H9 (cell line): Measurements from ENCODE around the gene GPHN. TPM values are rescaled to one million over a fixed set of nuclear protein-coding genes. Genes with fewer than 3 reads are reported as not detected.

Experiments
- DNase-seq: peaks from one replicate; pipeline ENCODE4 v3.0.0-alpha.2; 2017
- H2AFZ ChIP-seq: one replicate; pipeline ENCODE4 v1.6.1; 2013; ENCODE audit warnings: mild to moderate bottlenecking, low read length, control low read depth, moderate library complexity
- H2AK5ac ChIP-seq: 2 replicates; pipeline ENCODE4 v1.6.1; 2013; ENCODE audit warnings: low read length, control low read depth, mixed read lengths; ENCODE audit not compliant: insufficient read length
- H2BK120ac ChIP-seq: one replicate; pipeline ENCODE4 v1.6.1; 2013; ENCODE audit warnings: low read depth, mild to moderate bottlenecking, low read length, control low read depth, inconsistent platforms; ENCODE audit not compliant: poor library complexity, severe bottlenecking
- H2BK12ac ChIP-seq: 2 replicates; pipeline ENCODE4 v1.6.1; 2013; ENCODE audit warnings: low read length, control low read depth, mixed read lengths, low read depth; ENCODE audit not compliant: insufficient read length
- H2BK15ac ChIP-seq: 2 replicates; pipeline ENCODE4 v1.6.1; 2013; ENCODE audit warnings: low read depth, low read length, control low read depth
- H2BK20ac ChIP-seq: one replicate; pipeline ENCODE4 v1.6.1; 2013; ENCODE audit warnings: low read depth, mild to moderate bottlenecking, low read length, control low read depth, inconsistent platforms; ENCODE audit not compliant: poor library complexity, severe bottlenecking
- H2BK5ac ChIP-seq: 2 replicates; pipeline ENCODE4 v1.6.1; 2013; ENCODE audit warnings: low read length, control low read depth, mixed read lengths; ENCODE audit not compliant: insufficient read length
- H3K14ac ChIP-seq: 2 replicates; pipeline ENCODE4 v1.6.1; 2013; ENCODE audit warnings: low read length, control low read depth; ENCODE audit not compliant: insufficient read depth
- H3K18ac ChIP-seq: 2 replicates; pipeline ENCODE4 v1.6.1; 2013; ENCODE audit warnings: low read depth, mild to moderate bottlenecking, mixed read lengths, low read length, control low read depth; ENCODE audit not compliant: insufficient read length
- H3K23ac ChIP-seq: 2 replicates; pipeline ENCODE4 v1.6.1; 2013; ENCODE audit warnings: low read length, control low read depth, mixed read lengths, low read depth; ENCODE audit not compliant: insufficient read length
- H3K23me2 ChIP-seq: 2 replicates; pipeline ENCODE4 v1.6.1; 2013; ENCODE audit warnings: low read depth, mild to moderate bottlenecking, mixed read lengths, low read length, control low read depth; ENCODE audit not compliant: insufficient read length, poor library complexity, severe bottlenecking
- H3K27ac ChIP-seq: 2 replicates; pipeline ENCODE4 v1.5.1; 2013; ENCODE audit warnings: low read length, control low read depth, mixed read lengths, low read depth; ENCODE audit not compliant: insufficient read length
- H3K27me3 ChIP-seq: 2 replicates; pipeline ENCODE4 v1.6.1; 2013; ENCODE audit warnings: low read length, control low read depth, inconsistent platforms; ENCODE audit not compliant: insufficient read depth
- H3K4ac ChIP-seq: 2 replicates; pipeline ENCODE4 v1.6.1; 2013; ENCODE audit warnings: low read depth, mild to moderate bottlenecking, control low read depth, inconsistent platforms, low read length, moderate library complexity
- H3K4me1 ChIP-seq: 2 replicates; pipeline ENCODE4 v1.6.1; 2013; ENCODE audit warnings: low read length, control low read depth, inconsistent platforms; ENCODE audit not compliant: insufficient read depth
- H3K4me2 ChIP-seq: 2 replicates; pipeline ENCODE4 v1.6.1; 2013; ENCODE audit warnings: low read length, control low read depth, mixed read lengths; ENCODE audit not compliant: insufficient read length, insufficient read depth
- H3K56ac ChIP-seq: 2 replicates; pipeline ENCODE4 v1.6.1; 2013; ENCODE audit warnings: low read depth, mild to moderate bottlenecking, mixed read lengths, low read length, control low read depth; ENCODE audit not compliant: insufficient read length
- H3K79me1 ChIP-seq: 2 replicates; pipeline ENCODE4 v1.6.1; 2013; ENCODE audit warnings: low read depth, mild to moderate bottlenecking, moderate library complexity, low read length, control low read depth, inconsistent platforms; ENCODE audit not compliant: insufficient read depth, poor library complexity, severe bottlenecking
- H3K79me2 ChIP-seq: 2 replicates; pipeline ENCODE4 v1.6.1; 2013; ENCODE audit warnings: low read length, control low read depth, inconsistent platforms; ENCODE audit not compliant: insufficient read depth
- H3K9ac ChIP-seq: 2 replicates; pipeline ENCODE4 v1.6.1; 2013; ENCODE audit warnings: low read length, control low read depth, mixed read lengths; ENCODE audit not compliant: insufficient read length; ENCODE audit errors: extremely low read depth
- H3K9me3 ChIP-seq: one replicate; pipeline ENCODE4 v1.6.1; 2013; ENCODE audit warnings: low read depth, low read length, inconsistent platforms; ENCODE audit not compliant: control insufficient read depth
- H3T11ph ChIP-seq: one replicate; pipeline ENCODE4 v1.6.1; 2013; ENCODE audit warnings: mild to moderate bottlenecking, low read length, control low read depth, inconsistent platforms
- H4K20me1 ChIP-seq: one replicate; pipeline ENCODE4 v1.6.1; 2013; ENCODE audit not compliant: control insufficient read depth, insufficient read length, insufficient read depth
- H4K5ac ChIP-seq: 2 replicates; pipeline ENCODE4 v1.6.1; 2013; ENCODE audit warnings: low read depth, mild to moderate bottlenecking, mixed read lengths, low read length, control low read depth; ENCODE audit not compliant: insufficient read length
- H4K8ac ChIP-seq: replicated peaks from 2 replicates; pipeline ENCODE4 v1.6.1; 2013; ENCODE audit warnings: low read length, control low read depth, mixed read lengths, low read depth; ENCODE audit not compliant: insufficient read length
- H4K91ac ChIP-seq: 2 replicates; pipeline ENCODE4 v1.6.1; 2013; ENCODE audit warnings: low read depth, mild to moderate bottlenecking, moderate library complexity, mixed read lengths, low read length, control low read depth; ENCODE audit not compliant: insufficient read length
- H3K27ac Mint-ChIP-seq, 3 experiments: 2 replicates in 2 of 3; 3 replicates in 1 of 3; pipeline ENCODE4 v1.8.0; 2020 to 2021; ENCODE audit warnings: mixed read lengths in 3 of 3, mild to moderate bottlenecking in 1 of 3, moderate library complexity in 1 of 3
- H3K27me3 Mint-ChIP-seq: 2 replicates; pipeline ENCODE4 v1.8.0; 2021; ENCODE audit warnings: low read depth, mild to moderate bottlenecking, moderate library complexity, mixed read lengths
- H3K36me3 Mint-ChIP-seq, 3 experiments: 2 replicates in 2 of 3; 3 replicates in 1 of 3; pipeline ENCODE4 v1.8.0; 2020 to 2021; ENCODE audit warnings: low read depth in 3 of 3, mixed read lengths in 3 of 3; ENCODE audit not compliant: insufficient read depth in 1 of 3
- H3K4me1 Mint-ChIP-seq, 2 experiments: 2 replicates each; pipeline ENCODE4 v1.8.0; 2020; ENCODE audit warnings: mixed read lengths in 2 of 2
- H3K4me3 Mint-ChIP-seq, 2 experiments: 2 replicates in 1 of 2; 3 replicates in 1 of 2; pipeline ENCODE4 v1.8.0; 2020 to 2021; ENCODE audit warnings: mild to moderate bottlenecking in 2 of 2, mixed read lengths in 2 of 2, moderate library complexity in 1 of 2
- H3K9me3 Mint-ChIP-seq, 2 experiments: 2 replicates in 1 of 2; 3 replicates in 1 of 2; pipeline ENCODE4 v1.8.0; 2020; ENCODE audit warnings: mild to moderate bottlenecking in 2 of 2, mixed read lengths in 2 of 2, moderate library complexity in 1 of 2
- WGBS: extraction: QIAGEN DNeasy Blood & Tissue Kit; methylation state at CpG from one replicate; pipeline ENCODE4 v1.1.7; 2013; ENCODE audit warnings: missing lambda C conversion rate, low lambda C conversion rate, mixed read lengths; ENCODE audit not compliant: insufficient read length; ENCODE audit errors: extremely low coverage; 5-methylcytosine and 5-hydroxymethylcytosine counted together
- total RNA-seq: library from RNA; stranded (reverse); gene quantifications from 2 replicates; pipeline ENCODE4 v1.2.1, GENCODE V29; 2021
- TF ChIP-seq, protein P1 (sequence below): fragments of 200-600 bp; sonication (generic); conservative IDR thresholded peaks from 3 replicates; pipeline ENCODE4 v1.8.0; 2021; ENCODE audit warnings: antibody characterized with exemption, mild to moderate bottlenecking

GPHN gene
- total RNA-seq, 1 experiment from 2014 or later = 16.1 TPM

GRCh38 chr14:67071506-67071905 lies 563.6 kb downstream of the GPHN start:
- Histone ChIP-seq H2BK15ac (no peak overlapping the region), H3K4me1 (no peaks in the 10 kb centered on the region), H4K91ac (no peak overlapping the region), H3K56ac (no peak overlapping the region), H3K14ac (no peak overlapping the region), H3K4ac (no peak overlapping the region), H3K23ac (no peak overlapping the region), H3K27ac (no peak overlapping the region), H3T11ph (no peak overlapping the region), H3K4me2 (no peak overlapping the region), H2BK20ac (no peak overlapping the region), H3K9ac (no peak overlapping the region), H3K79me1 (no peaks in the 10 kb centered on the region), H4K5ac (no peak overlapping the region), H2BK120ac (no peak overlapping the region), H2BK5ac (no peak overlapping the region), H2AFZ (no peak overlapping the region), H3K27me3 (no peaks in the 10 kb centered on the region), H3K18ac (no peak overlapping the region), H3K9me3 (no peaks in the 10 kb centered on the region), H3K23me2 (no peaks in the 10 kb centered on the region), H2AK5ac (no peak overlapping the region), H4K20me1 (no peaks in the 10 kb centered on the region), H2BK12ac (no peak overlapping the region), H4K8ac (no peak overlapping the region), H3K79me2 (no peaks in the 10 kb centered on the region)
- WGBS = no CpG with 5 or more reads among the region's 3 CpGs
- DNase-seq = no peak
- Mint-ChIP-seq H3K27me3 (no peaks in the 10 kb centered on the region), H3K36me3 (peaks cover 0 to 4% (median 1%) of the 10 kb centered on the region in 3 experiments; a peak in 4 of 7 replicates), H3K4me1 (peaks cover 8 to 9% of the 10 kb centered on the region in 2 experiments; a peak in 3 of 4 replicates), H3K9me3 (peaks cover 0 to 2% of the 10 kb centered on the region in 2 experiments; a peak in 1 of 5 replicates), H3K27ac (no peak overlapping the region), H3K4me3 (no peak overlapping the region)
- TF ChIP-seq, protein P1, sequence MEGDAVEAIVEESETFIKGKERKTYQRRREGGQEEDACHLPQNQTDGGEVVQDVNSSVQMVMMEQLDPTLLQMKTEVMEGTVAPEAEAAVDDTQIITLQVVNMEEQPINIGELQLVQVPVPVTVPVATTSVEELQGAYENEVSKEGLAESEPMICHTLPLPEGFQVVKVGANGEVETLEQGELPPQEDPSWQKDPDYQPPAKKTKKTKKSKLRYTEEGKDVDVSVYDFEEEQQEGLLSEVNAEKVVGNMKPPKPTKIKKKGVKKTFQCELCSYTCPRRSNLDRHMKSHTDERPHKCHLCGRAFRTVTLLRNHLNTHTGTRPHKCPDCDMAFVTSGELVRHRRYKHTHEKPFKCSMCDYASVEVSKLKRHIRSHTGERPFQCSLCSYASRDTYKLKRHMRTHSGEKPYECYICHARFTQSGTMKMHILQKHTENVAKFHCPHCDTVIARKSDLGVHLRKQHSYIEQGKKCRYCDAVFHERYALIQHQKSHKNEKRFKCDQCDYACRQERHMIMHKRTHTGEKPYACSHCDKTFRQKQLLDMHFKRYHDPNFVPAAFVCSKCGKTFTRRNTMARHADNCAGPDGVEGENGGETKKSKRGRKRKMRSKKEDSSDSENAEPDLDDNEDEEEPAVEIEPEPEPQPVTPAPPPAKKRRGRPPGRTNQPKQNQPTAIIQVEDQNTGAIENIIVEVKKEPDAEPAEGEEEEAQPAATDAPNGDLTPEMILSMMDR = no peak
